ENCODE data around the gene PLPP3.
"Not testable (repeated sequence)": the region's sequence is repeated elsewhere in the genome, so short reads cannot be mapped to it uniquely, and the experiment has no call there.

The PLPP3 gene

GRCh38 chr1:56578963-56579875 lies at the start of gene PLPP3:
TSS of gene PLPP3 (minus strand) at chr1:56579563. CDS start at chr1:56579016, 547 bp downstream.
- peak; percentile 87 for DNase-seq

- DNase-seq = no peak
Measured at GRCh38 chr1:56627636-56628039, 48.3 kb upstream of the PLPP3 start.

- DNase-seq = no peak
Measured at GRCh38 chr1:56627019-56627635, 47.8 kb upstream of the PLPP3 start.

- DNase-seq = no peak
Measured at GRCh38 chr1:56626546-56626945, 47.2 kb upstream of the PLPP3 start.

GRCh38 chr1:56625819-56626440 lies 46.6 kb upstream of the PLPP3 start:
- DNase-seq = peak; percentile 24

GRCh38 chr1:56617141-56617540 lies 37.8 kb upstream of the PLPP3 start:
- no peak for DNase-seq

- DNase-seq = not testable (repeated sequence)
Measured at GRCh38 chr1:56610770-56611169, 31.4 kb upstream of the PLPP3 start.

GRCh38 chr1:56610097-56610496 lies 30.7 kb upstream of the PLPP3 start:
- DNase-seq = not testable (repeated sequence)

- not testable (repeated sequence) for DNase-seq
Measured at GRCh38 chr1:56595397-56596191, 16.2 kb upstream of the PLPP3 start.

GRCh38 chr1:56591909-56592308 lies 12.5 kb upstream of the PLPP3 start:
- no peak for DNase-seq

GRCh38 chr1:56590520-56591011 lies 11.2 kb upstream of the PLPP3 start:
- DNase-seq = no peak

- DNase-seq = no peak
Measured at GRCh38 chr1:56589369-56589768, 10.0 kb upstream of the PLPP3 start.

- DNase-seq = no peak
Measured at GRCh38 chr1:56586502-56586901, 7.1 kb upstream of the PLPP3 start.

GRCh38 chr1:56585985-56586384 lies 6.6 kb upstream of the PLPP3 start:
- DNase-seq = peak; percentile 15

GRCh38 chr1:56584910-56585528 lies 5.7 kb upstream of the PLPP3 start:
- peak; percentile 78 for DNase-seq

GRCh38 chr1:56583957-56584468 lies 4.7 kb upstream of the PLPP3 start:
- DNase-seq = no peak

- no peak for DNase-seq
Measured at GRCh38 chr1:56580771-56581170, 1.4 kb upstream of the PLPP3 start.

- DNase-seq = peak; percentile 68
Measured at GRCh38 chr1:56578138-56578962, 1.0 kb downstream of the PLPP3 start.

- no peak for DNase-seq
Measured at GRCh38 chr1:56577406-56578137, 1.8 kb downstream of the PLPP3 start.

GRCh38 chr1:56576880-56577405 lies 2.4 kb downstream of the PLPP3 start:
- DNase-seq = peak; percentile 64
